Naive thymus-derived CD4-positive, alpha-beta T cell (primary cell): ENCODE measurements around the gene GRK2. TPM values are rescaled to one million over a fixed set of nuclear protein-coding genes. Genes with fewer than 3 reads are reported as not detected.

Experiments
- ATAC-seq: fragments of 150-1000 bp; cut with Tn5 transposase; 2 replicates; pipeline ENCODE4 v1.10.0; 2021; ENCODE audit warnings: mild to moderate bottlenecking, moderate library complexity
- CTCF ChIA-PET: fragments of 350-600 bp; sonication (Branson Sonifier 250); formaldehyde crosslinking; loops from one replicate; lab custom pipeline; 2021; ENCODE audit warnings: antibody characterized with exemption; lab: Charles Lee
- POLR2A ChIA-PET: fragments of 350-600 bp; sonication (Branson Sonifier 250); formaldehyde crosslinking; loops from one replicate; lab custom pipeline; 2021; ENCODE audit warnings: antibody characterized with exemption, inconsistent platforms; lab: Charles Lee
- DNase-seq, 9 donors: peaks; one replicate each; pipeline versions ENCODE4 v3.0.0 to v3.0.0-alpha.2; 2020 to 2022; ENCODE audit warnings: mixed read lengths in 1 of 9
- H3K27ac ChIP-seq: one replicate; pipeline ENCODE4 v1.7.0; 2013; ENCODE audit warnings: mild to moderate bottlenecking, low read depth, low read length, moderate library complexity
- H3K27me3 ChIP-seq, 2 donors: one replicate each; pipeline ENCODE4 v1.7.0; 2013; ENCODE audit warnings: low read length in 2 of 2, mild to moderate bottlenecking in 2 of 2, moderate library complexity in 2 of 2; ENCODE audit not compliant: control insufficient read depth in 2 of 2, insufficient read depth in 2 of 2
- H3K36me3 ChIP-seq, 3 experiments: 1 replicate in 2 of 3; 2 replicates in 1 of 3; pipeline ENCODE4 v1.7.0; 2013; ENCODE audit warnings: low read length in 3 of 3, mild to moderate bottlenecking in 3 of 3, moderate library complexity in 1 of 3; ENCODE audit not compliant: insufficient read depth in 3 of 3, control insufficient read depth in 2 of 3
- H3K4me1 ChIP-seq, 2 donors: one replicate each; pipeline ENCODE4 v1.7.0; 2013; ENCODE audit warnings: low read length in 2 of 2, mild to moderate bottlenecking in 2 of 2, moderate library complexity in 1 of 2; ENCODE audit not compliant: control insufficient read depth in 2 of 2, insufficient read depth in 2 of 2
- H3K4me3 ChIP-seq: 2 replicates; pipeline ENCODE4 v1.7.0; 2013; ENCODE audit warnings: mild to moderate bottlenecking, low read length
- H3K9me3 ChIP-seq, 3 experiments: 1 replicate in 2 of 3; 2 replicates in 1 of 3; pipeline ENCODE4 v1.7.0; 2013; ENCODE audit warnings: low read length in 3 of 3; ENCODE audit not compliant: control insufficient read depth in 2 of 3
- H3K27ac Mint-ChIP-seq, 9 donors: one replicate each; pipeline ENCODE4 v1.8.0; 2020 to 2022; ENCODE audit warnings: mixed read lengths in 9 of 9, mild to moderate bottlenecking in 8 of 9, moderate library complexity in 5 of 9, inconsistent platforms in 2 of 9
- H3K27me3 Mint-ChIP-seq, 5 donors: one replicate each; pipeline ENCODE4 v1.8.0; 2021 to 2022; ENCODE audit warnings: mixed read lengths in 5 of 5, mild to moderate bottlenecking in 1 of 5
- H3K36me3 Mint-ChIP-seq, 5 donors: one replicate each; pipeline ENCODE4 v1.8.0; 2020 to 2022; ENCODE audit warnings: mixed read lengths in 5 of 5, mild to moderate bottlenecking in 3 of 5, inconsistent platforms in 1 of 5
- H3K4me1 Mint-ChIP-seq, 7 donors: one replicate each; pipeline ENCODE4 v1.8.0; 2020 to 2022; ENCODE audit warnings: mixed read lengths in 7 of 7, mild to moderate bottlenecking in 3 of 7, inconsistent platforms in 1 of 7
- H3K4me3 Mint-ChIP-seq, 10 donors: one replicate each; pipeline ENCODE4 v1.8.0; 2020 to 2022; ENCODE audit warnings: mild to moderate bottlenecking in 10 of 10, mixed read lengths in 10 of 10, moderate library complexity in 6 of 10, inconsistent platforms in 2 of 10
- H3K9me3 Mint-ChIP-seq, 11 donors: one replicate each; pipeline ENCODE4 v1.8.0; 2020 to 2022; ENCODE audit warnings: mixed read lengths in 11 of 11, mild to moderate bottlenecking in 4 of 11, inconsistent platforms in 1 of 11, moderate library complexity in 1 of 11
- intact Hi-C, 2 donors: fragments of 100-400 bp; cut with micrococcal nuclease; formaldehyde crosslinking; loops; one replicate each; pipeline ENCODE4 v1.15.1; 2023
- polyA plus RNA-seq, 2 donors: library from polyadenylated mRNA; unstranded; fragments of 300-500 nt; fragmentation: Illumina TruSeq; gene quantifications; one replicate each; pipeline ENCODE4 v1.2.3, GENCODE V29; 2021
- total RNA-seq, 6 experiments: library from RNA in 5 of 6; stranded (reverse) in 5 of 6; gene quantifications; 1 replicate in 5 of 6; 2 replicates in 1 of 6; pipeline ENCODE4 v1.2.3 and lab custom pipeline; 2021 to 2026

GRK2 gene
- total and polyA plus RNA-seq, 7 experiments from 2014 or later, result 18.5 to 399 (median 310) TPM

DNA sequence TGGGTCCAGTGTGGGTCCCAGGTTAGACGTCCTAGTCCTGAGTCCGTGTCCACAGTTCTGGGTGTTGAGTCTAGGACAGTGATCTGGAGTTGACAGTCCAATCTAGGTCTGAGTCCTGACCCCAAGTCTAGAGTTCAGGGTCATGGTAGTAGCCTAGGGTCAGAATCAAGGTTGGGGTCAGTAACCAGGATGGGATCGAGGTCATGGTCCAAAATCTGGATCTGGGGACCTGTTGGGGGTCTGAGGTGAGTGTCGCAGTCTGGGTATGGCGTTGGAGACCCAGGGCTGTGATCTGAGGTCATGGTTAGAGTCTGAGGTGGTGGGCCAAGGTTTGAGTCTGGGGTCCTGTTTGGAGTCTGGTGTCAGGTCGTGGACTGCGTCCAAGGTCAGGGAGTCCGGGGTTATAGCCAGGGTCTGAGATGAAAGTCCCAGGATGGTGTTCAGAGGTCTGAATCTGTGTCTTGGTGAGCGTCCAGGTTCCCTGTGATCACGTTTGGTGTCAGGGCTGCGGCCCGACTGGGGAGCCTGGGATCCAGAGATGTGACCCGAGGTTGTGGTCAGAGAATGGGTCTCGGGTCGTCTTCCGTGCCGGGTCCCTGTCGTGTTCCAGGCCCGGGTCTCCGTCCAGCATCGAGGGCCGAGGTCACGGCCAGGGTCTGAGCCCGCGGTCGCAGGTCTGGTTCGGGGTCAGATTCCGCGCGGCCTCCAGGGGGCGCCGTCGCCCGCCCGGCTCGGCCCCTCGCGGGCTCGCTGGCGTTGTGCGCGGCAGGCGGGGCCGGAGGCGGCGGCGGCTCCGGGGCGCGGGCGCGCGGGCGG is 432 bp upstream of the GRK2 start:
- Histone ChIP-seq H3K9me3 (no peaks in the 10 kb centered on the region), H3K4me1 (peaks cover 42 to 56% of the 10 kb centered on the region in 2 donors), H3K4me3 (peak overlapping the region; percentile 25), H3K36me3 (peaks cover 0 to 12% (median 5%) of the 10 kb centered on the region in 3 experiments), H3K27me3 (no peaks in the 10 kb centered on the region), H3K27ac (peak overlapping the region; percentile 65)
- intact Hi-C loops, result loop anchor here (1.0 to 5.0 kb wide), 4 partner anchors 23 to 241 kb away; partner anchors contain the start of genes ANKRD13D (in 1 of the 2), CDK2AP2 (in 1 of the 2) and PITPNM1 (in 1 of the 2)
- ChIA-PET CTCF (interaction anchor here (0.6 to 4.9 kb wide), 7 partner anchors 11 to 195 kb away, joined by 3 to 85 read pairs (median 4); no protein-coding TSS in a partner anchor), POLR2A (interaction anchor here (0.9 to 15.1 kb wide), 12 partner anchors 9 to 87 kb away, joined by 3 to 729 read pairs (median 18); partner anchors contain the start of genes ANKRD13D and POLD4)
- H3K9me3 Mint-ChIP-seq, result no peaks in the 10 kb centered on the region
- H3K4me1 Mint-ChIP-seq, result peaks cover 22 to 77% (median 65%) of the 10 kb centered on the region in 7 donors
- peak overlapping the region; percentile 75 to 99 (median 84) for H3K4me3 Mint-ChIP-seq
- no peaks in the 10 kb centered on the region for H3K27me3 Mint-ChIP-seq
- peak overlapping the region; percentile 72 to 94 (median 81) for H3K27ac Mint-ChIP-seq
- ATAC-seq (peak; percentile 76), DNase-seq (peak; percentile 50 to 91 (median 78))
- H3K36me3 Mint-ChIP-seq, result peaks cover 0 to 34% (median 18%) of the 10 kb centered on the region in 5 donors

DNA sequence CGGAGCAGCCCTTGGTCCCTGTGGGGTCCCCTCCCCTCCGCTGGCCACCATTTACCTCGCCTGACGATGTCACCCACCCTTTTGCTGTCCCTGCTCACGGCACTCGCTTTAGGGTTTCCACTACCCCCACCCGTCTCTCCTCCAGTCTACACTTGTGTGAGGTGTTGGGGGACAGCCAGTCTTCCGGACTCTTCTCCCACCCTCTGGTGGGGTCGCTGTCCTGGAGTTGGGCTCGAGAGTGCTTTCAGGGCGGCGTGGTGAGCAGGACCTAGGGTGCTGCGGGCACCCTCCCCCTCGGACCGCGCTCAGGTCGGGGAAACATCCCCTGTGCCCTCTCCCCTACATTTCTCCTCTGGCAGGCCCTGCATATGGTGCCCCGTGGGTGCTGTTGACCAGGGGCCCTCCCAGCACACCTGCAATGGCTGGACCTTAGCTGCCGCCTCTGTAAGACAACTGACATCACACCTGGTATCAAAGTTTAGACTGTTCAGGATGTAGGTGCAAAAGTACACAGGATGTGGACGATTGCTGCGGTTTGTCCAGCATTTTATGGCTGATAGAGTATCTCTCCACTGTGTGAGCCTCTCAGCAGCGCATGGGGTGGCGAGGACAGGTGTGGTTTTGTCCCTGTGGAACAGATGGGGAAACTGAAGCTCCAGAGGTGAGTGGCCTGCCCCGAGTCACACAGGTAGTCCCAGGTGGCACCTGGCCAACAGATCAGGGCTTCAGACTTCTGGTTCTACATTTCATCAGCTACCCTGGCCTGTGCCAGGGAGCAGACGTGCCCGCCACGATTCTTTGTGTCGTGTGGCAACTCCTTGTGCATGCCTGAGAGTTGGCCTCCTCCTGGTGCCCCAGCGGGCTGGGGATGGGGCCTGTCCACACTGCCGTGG is 1.2 kb downstream of the GRK2 start:
- ChIA-PET POLR2A (interaction anchor here (0.7 to 15.1 kb wide), 17 partner anchors 8 to 198 kb away, joined by 3 to 729 read pairs (median 5); partner anchors contain the start of genes ANKRD13D, POLD4, PPP1CA and SSH3), CTCF (interaction anchor here (0.9 to 3.8 kb wide), 7 partner anchors 9 to 78 kb away, joined by 3 to 24 read pairs (median 8); partner anchors contain the start of gene ANKRD13D)
- H3K4me1 Mint-ChIP-seq, result peaks cover 32 to 83% (median 66%) of the 10 kb centered on the region in 7 donors
- peaks cover 0 to 47% (median 18%) of the 10 kb centered on the region in 5 donors for H3K36me3 Mint-ChIP-seq
- no peaks in the 10 kb centered on the region for H3K9me3 Mint-ChIP-seq
- H3K4me3 Mint-ChIP-seq, result peak overlapping the region; percentile 93 to 99 (median 98)
- H3K4me3 ChIP-seq, result peak overlapping the region; percentile 94
- peaks cover 57 to 63% of the 10 kb centered on the region in 2 donors for H3K4me1 ChIP-seq
- DNase-seq, result peak in 4 of 9 donors; percentile 32 to 43 (median 39)
- H3K9me3 ChIP-seq, result no peaks in the 10 kb centered on the region
- H3K27ac ChIP-seq, result peak overlapping the region; percentile 93
- H3K27me3 Mint-ChIP-seq, result no peaks in the 10 kb centered on the region
- intact Hi-C loops, result loop anchor here (1.0 to 5.0 kb wide), 4 partner anchors 10 to 240 kb away; partner anchors contain the start of genes ANKRD13D (in 1 of the 2), CDK2AP2 (in 1 of the 2) and PITPNM1 (in 1 of the 2)
- peaks cover 0 to 12% (median 5%) of the 10 kb centered on the region in 3 experiments for H3K36me3 ChIP-seq
- H3K27ac Mint-ChIP-seq, result peak overlapping the region; percentile 91 to 100 (median 97)
- ATAC-seq, result no peak
- no peaks in the 10 kb centered on the region for H3K27me3 ChIP-seq

DNA sequence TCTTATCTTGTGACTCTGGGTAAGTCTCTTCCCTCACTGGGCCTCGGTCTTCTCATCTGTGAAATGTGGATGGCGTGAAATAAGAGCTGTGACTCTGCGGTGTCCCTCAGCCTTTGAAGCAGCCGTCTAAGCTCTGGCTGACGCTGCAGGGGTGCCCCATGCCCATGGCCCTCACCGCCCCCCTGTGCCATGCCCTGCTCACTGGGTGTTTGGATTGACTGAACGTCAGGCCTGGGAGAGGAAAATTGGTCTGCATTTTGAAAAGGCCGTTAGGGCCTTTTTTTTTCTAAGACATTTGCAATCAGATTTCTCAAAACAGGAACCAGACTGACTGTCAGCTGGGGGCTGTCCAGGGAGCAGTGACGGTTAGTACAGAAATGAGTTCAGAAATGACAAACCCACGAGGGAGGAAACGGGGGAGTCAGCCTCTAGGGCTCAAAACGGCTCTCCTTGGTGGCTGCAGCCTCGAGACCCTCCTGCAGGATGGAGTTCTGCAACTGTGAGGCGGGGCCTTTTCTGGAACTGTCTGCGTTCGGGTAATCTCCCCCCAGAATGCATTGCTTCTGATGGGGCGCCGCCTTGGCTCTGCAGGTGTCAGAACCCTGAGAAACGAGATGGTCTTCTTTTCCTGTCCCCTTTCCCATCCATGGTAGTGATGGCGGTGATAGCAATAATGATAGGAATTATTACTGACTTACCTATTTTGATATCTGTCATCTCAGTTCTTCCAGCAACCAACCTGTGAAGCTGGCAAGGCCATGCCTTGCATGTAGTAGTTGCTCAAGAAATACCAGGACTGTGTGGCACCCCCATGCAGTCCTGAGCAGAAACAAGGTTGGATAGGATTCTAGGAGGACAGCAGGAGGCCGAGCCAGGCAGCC is 2.0 kb downstream of the GRK2 start:
- no peaks in the 10 kb centered on the region for H3K27me3 ChIP-seq
- ATAC-seq (peak; percentile 50), DNase-seq (peak in 8 of 9 donors; percentile 48 to 69 (median 57))
- H3K27ac ChIP-seq, result peak overlapping the region; percentile 93
- Mint-ChIP-seq H3K4me3 (peak overlapping the region; percentile 93 to 99 (median 98)), H3K27ac (peak overlapping the region; percentile 91 to 100 (median 97)), H3K9me3 (no peaks in the 10 kb centered on the region), H3K36me3 (peaks cover 0 to 51% (median 18%) of the 10 kb centered on the region in 5 donors), H3K27me3 (no peaks in the 10 kb centered on the region), H3K4me1 (peaks cover 28 to 83% (median 66%) of the 10 kb centered on the region in 7 donors)
- ChIA-PET POLR2A (interaction anchor here (0.6 to 15.1 kb wide), 20 partner anchors 7 to 197 kb away, joined by 3 to 729 read pairs (median 4); partner anchors contain the start of genes ANKRD13D, PPP1CA and SSH3), CTCF (interaction anchor here (0.9 to 3.8 kb wide), 8 partner anchors 8 to 77 kb away, joined by 3 to 24 read pairs (median 6); partner anchors contain the start of gene ANKRD13D)
- H3K9me3 ChIP-seq, result no peaks in the 10 kb centered on the region
- H3K4me3 ChIP-seq, result peak overlapping the region; percentile 94
- H3K36me3 ChIP-seq, result peaks cover 0 to 21% (median 5%) of the 10 kb centered on the region in 3 experiments
- intact Hi-C loops, result loop anchor here (1.0 to 5.0 kb wide), 3 partner anchors 9 to 239 kb away; partner anchors contain the start of genes CDK2AP2 (in 1 of the 2) and PITPNM1 (in 1 of the 2)
- H3K4me1 ChIP-seq, result peaks cover 59 to 63% of the 10 kb centered on the region in 2 donors

DNA sequence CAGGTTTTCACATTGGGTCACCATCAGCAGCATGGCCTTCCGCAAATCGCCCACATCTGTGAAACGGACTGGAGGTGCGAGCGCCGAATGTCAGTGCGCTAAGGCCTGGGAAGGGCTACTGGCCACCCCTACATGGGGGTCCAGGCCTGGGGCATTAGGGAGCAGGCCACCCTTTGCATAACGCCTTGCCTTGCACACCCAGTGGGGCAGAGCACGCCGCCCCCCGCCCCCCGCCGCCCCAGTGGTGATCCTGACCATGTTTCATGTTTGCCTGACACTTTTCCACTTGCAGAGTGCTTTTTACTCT is 2.6 kb downstream of the GRK2 start:
- no peak for ATAC-seq

More for the DNA sequence above, 2.6 kb downstream of the GRK2 start:
- DNase-seq, result no peak
- Mint-ChIP-seq H3K4me1 (peaks cover 28 to 82% (median 70%) of the 10 kb centered on the region in 7 donors), H3K36me3 (peaks cover 0 to 51% (median 18%) of the 10 kb centered on the region in 5 donors), H3K27ac (peak overlapping the region in 8 of 9 donors; percentile 93 to 100 (median 97)), H3K27me3 (no peaks in the 10 kb centered on the region), H3K4me3 (peak overlapping the region; percentile 93 to 99 (median 98)), H3K9me3 (no peaks in the 10 kb centered on the region)
- ChIA-PET CTCF (interaction anchor here (1.0 to 3.8 kb wide), 5 partner anchors 8 to 51 kb away, joined by 3 to 24 read pairs (median 4); partner anchors contain the start of gene ANKRD13D), POLR2A (interaction anchor here (0.6 to 15.1 kb wide), 11 partner anchors 17 to 140 kb away, joined by 3 to 729 read pairs (median 4); partner anchors contain the start of genes ANKRD13D, RAD9A and SSH3)
- Histone ChIP-seq H3K9me3 (no peaks in the 10 kb centered on the region), H3K36me3 (peaks cover 0 to 21% (median 5%) of the 10 kb centered on the region in 3 experiments), H3K4me1 (peaks cover 65 to 66% of the 10 kb centered on the region in 2 donors), H3K4me3 (peak overlapping the region; percentile 94), H3K27me3 (no peaks in the 10 kb centered on the region), H3K27ac (peak overlapping the region; percentile 93)
- intact Hi-C loops, result loop anchor here (1.0 to 5.0 kb wide), 3 partner anchors 8 to 238 kb away; partner anchors contain the start of genes CDK2AP2 (in 1 of the 2) and PITPNM1 (in 1 of the 2)
